Tibial nerve (tissue), 4 donors: ENCODE data around the gene DEPP1. TPM values are rescaled to one million over a fixed set of nuclear protein-coding genes. Genes with fewer than 3 reads are reported as not detected.

Experiments used
- DNase-seq, 2 donors: peaks; one replicate each; pipeline ENCODE4 v3.0.0-alpha.2; 2019; ENCODE audit warnings: low spot score in 2 of 2
- H3K27ac ChIP-seq, 4 donors: fragments of 200-600 bp; sonication (generic) in 3 of 4; one replicate each; pipeline ENCODE4 v1.5.1; 2017 to 2019; ENCODE audit warnings: mild to moderate bottlenecking in 1 of 4
- H3K27me3 ChIP-seq, 2 donors: fragments of 200-600 bp; sonication (generic) in 1 of 2; one replicate each; pipeline versions ENCODE4 v1.5.1 to v1.6.0; 2017 to 2019
- H3K36me3 ChIP-seq, 3 donors: fragments of 200-600 bp; sonication (generic); one replicate each; pipeline ENCODE4 v1.5.1; 2018 to 2019
- H3K4me1 ChIP-seq, 4 donors: fragments of 200-600 bp; sonication (generic) in 3 of 4; one replicate each; pipeline ENCODE4 v1.5.1; 2017 to 2019
- H3K4me3 ChIP-seq, 4 donors: fragments of 200-600 bp; sonication (generic) in 3 of 4; one replicate each; pipeline ENCODE4 v1.5.1; 2017 to 2019; ENCODE audit warnings: mild to moderate bottlenecking in 1 of 4, moderate library complexity in 1 of 4
- H3K9me3 ChIP-seq, 4 donors: fragments of 200-600 bp; sonication (generic) in 3 of 4; one replicate each; pipeline ENCODE4 v1.5.1; 2017 to 2019
- EP300 ChIP-seq, 2 donors: sonication (generic); formaldehyde crosslinking; IDR thresholded peaks; one replicate each; pipeline ENCODE4 v1.6.1; 2017; ENCODE audit warnings: antibody characterized with exemption in 2 of 2, mild to moderate bottlenecking in 1 of 2
- POLR2A ChIP-seq, 2 donors: fragments of 450-650 bp; IDR thresholded peaks; one replicate each; pipeline ENCODE4 v1.6.1; 2017; ENCODE audit warnings: antibody characterized with exemption in 2 of 2, mild to moderate bottlenecking in 2 of 2, moderate library complexity in 2 of 2
- WGBS, 2 donors: methylation state at CpG; one replicate each; pipeline ENCODE4 v1.1.5; 2018; 5-methylcytosine and 5-hydroxymethylcytosine counted together
- total RNA-seq, 4 donors: library from RNA; depleted of rRNA; stranded (reverse); fragments of >200 nt; gene quantifications; one replicate each; pipeline ENCODE4 v1.1.0, GENCODE V29; 2016
- TF ChIP-seq, protein P1 (sequence below), 5 experiments: fragments of 200-600 bp in 3 of 5; fragments of 450-650 bp in 2 of 5; sonication (generic) in 3 of 5; IDR thresholded peaks; one replicate each; pipeline ENCODE4 v1.5.1; 2016 to 2019; ENCODE audit warnings: antibody characterized with exemption in 5 of 5, mild to moderate bottlenecking in 3 of 5, moderate library complexity in 2 of 5

The DEPP1 gene
- total RNA-seq, 4 donors from 2014 or later, result 530 to 1,439 (median 798) TPM

GRCh38 chr10:44935966-44936295 is 42.7 kb downstream of the DEPP1 start:
- peak overlapping the region; percentile 73 to 88 (median 80) for H3K27ac ChIP-seq
- no peaks in the 10 kb centered on the region for H3K9me3 ChIP-seq
- no peak overlapping the region for H3K4me3 ChIP-seq
- H3K27me3 ChIP-seq, result no peaks in the 10 kb centered on the region
- TF ChIP-seq EP300 (IDR thresholded peaks at IDR 0.05) (no peak), POLR2A (IDR thresholded peaks at IDR 0.05) (no peak)
- TF ChIP-seq, protein P1, sequence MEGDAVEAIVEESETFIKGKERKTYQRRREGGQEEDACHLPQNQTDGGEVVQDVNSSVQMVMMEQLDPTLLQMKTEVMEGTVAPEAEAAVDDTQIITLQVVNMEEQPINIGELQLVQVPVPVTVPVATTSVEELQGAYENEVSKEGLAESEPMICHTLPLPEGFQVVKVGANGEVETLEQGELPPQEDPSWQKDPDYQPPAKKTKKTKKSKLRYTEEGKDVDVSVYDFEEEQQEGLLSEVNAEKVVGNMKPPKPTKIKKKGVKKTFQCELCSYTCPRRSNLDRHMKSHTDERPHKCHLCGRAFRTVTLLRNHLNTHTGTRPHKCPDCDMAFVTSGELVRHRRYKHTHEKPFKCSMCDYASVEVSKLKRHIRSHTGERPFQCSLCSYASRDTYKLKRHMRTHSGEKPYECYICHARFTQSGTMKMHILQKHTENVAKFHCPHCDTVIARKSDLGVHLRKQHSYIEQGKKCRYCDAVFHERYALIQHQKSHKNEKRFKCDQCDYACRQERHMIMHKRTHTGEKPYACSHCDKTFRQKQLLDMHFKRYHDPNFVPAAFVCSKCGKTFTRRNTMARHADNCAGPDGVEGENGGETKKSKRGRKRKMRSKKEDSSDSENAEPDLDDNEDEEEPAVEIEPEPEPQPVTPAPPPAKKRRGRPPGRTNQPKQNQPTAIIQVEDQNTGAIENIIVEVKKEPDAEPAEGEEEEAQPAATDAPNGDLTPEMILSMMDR (IDR thresholded peaks at IDR 0.05), result no peak
- WGBS, 2 donors, result 29 to 30% methylated on average over 3 of the region's 3 CpGs
- DNase-seq, result no peak
- peaks cover 0 to 60% (median 49%) of the 10 kb centered on the region in 4 donors for H3K4me1 ChIP-seq
- H3K36me3 ChIP-seq, result no peaks in the 10 kb centered on the region

DNA sequence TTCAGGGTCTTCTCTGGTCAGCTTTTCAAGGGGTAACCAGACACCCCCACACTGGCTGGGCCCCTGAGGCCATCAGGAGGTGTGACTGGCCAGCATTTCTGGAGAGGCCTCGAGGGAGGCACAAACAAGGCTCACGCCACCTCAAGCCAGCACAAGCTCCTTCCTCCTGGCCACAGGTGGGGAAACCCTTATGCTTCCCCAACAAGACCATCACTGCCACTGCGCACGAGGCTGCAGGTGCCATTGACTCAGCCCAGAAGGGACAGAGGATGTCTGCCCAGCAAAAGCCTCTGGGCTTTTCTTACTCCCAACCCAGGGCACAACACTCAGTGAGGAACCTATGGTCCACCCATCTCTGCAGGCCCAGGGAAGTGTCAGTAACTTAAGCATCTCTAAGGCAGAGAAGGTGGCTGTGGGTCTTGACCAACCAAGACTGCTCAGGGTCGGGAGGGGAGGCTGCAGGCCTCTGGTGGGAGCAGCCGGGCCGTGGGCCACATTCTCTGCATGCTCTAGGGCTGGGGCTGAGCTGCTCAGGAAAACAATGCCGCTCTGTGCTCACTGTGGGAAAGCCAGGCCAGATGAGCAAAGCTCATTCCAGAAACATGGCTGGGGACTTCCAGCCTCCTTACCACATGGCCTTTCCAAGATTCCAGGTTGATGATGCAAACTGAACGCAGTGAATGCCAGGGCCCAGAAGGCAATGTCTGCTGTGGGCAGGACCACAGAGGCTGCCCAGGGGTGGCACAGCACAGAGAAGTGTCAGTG is 43.2 kb downstream of the DEPP1 start:
- 32 to 50% methylated on average over 2 to 9 of the region's 9 CpGs for WGBS, 2 donors

GRCh38 chr10:44934416-44935200 is 44.0 kb downstream of the DEPP1 start:
- Histone ChIP-seq H3K27me3 (no peaks in the 10 kb centered on the region), H3K4me1 (peaks cover 0 to 60% (median 49%) of the 10 kb centered on the region in 4 donors), H3K9me3 (no peaks in the 10 kb centered on the region), H3K36me3 (no peaks in the 10 kb centered on the region), H3K4me3 (no peak overlapping the region), H3K27ac (peak overlapping the region; percentile 73 to 90 (median 80))
- TF ChIP-seq, protein P1 (IDR thresholded peaks at IDR 0.05), result no peak
- no peak for TF ChIP-seq POLR2A (IDR thresholded peaks at IDR 0.05)
- TF ChIP-seq EP300 (IDR thresholded peaks at IDR 0.05), result no peak
- 60 to 70% methylated on average over 18 of the region's 18 CpGs for WGBS, 2 donors
- DNase-seq, result no peak

More for the DNA sequence above, 43.2 kb downstream of the DEPP1 start:
- no peak overlapping the region for H3K4me3 ChIP-seq
- no peaks in the 10 kb centered on the region for H3K9me3 ChIP-seq
- TF ChIP-seq EP300 (IDR thresholded peaks at IDR 0.05) (peak; percentile 87 to 97), POLR2A (IDR thresholded peaks at IDR 0.05) (peak in 1 of 2 donors; percentile 58)
- TF ChIP-seq, protein P1 (IDR thresholded peaks at IDR 0.05), result peak in 1 of 5 experiments; percentile 36
- H3K27me3 ChIP-seq, result no peaks in the 10 kb centered on the region
- H3K36me3 ChIP-seq, result no peaks in the 10 kb centered on the region
- H3K4me1 ChIP-seq, result peaks cover 0 to 60% (median 49%) of the 10 kb centered on the region in 4 donors
- peak; percentile 63 to 72 for DNase-seq
- H3K27ac ChIP-seq, result peak overlapping the region; percentile 73 to 90 (median 80)

GRCh38 chr10:44933451-44934321 is 44.9 kb downstream of the DEPP1 start:
- WGBS, 2 donors, result 73 to 82% methylated on average over 7 to 9 of the region's 9 CpGs
- H3K9me3 ChIP-seq, result no peaks in the 10 kb centered on the region
- H3K27me3 ChIP-seq, result no peaks in the 10 kb centered on the region
- TF ChIP-seq POLR2A (IDR thresholded peaks at IDR 0.05) (no peak), EP300 (IDR thresholded peaks at IDR 0.05) (no peak)
- TF ChIP-seq, protein P1 (IDR thresholded peaks at IDR 0.05), result no peak
- no peak overlapping the region for H3K4me3 ChIP-seq
- DNase-seq, result no peak
- H3K36me3 ChIP-seq, result no peaks in the 10 kb centered on the region
- peaks cover 0 to 60% (median 49%) of the 10 kb centered on the region in 4 donors for H3K4me1 ChIP-seq
- H3K27ac ChIP-seq, result peak overlapping the region; percentile 73 to 90 (median 80)
